22Rv1 (cell line): ENCODE measurements around the gene SULT1C3.

Source experiments
- CTCF ChIP-seq: fragments of 450-650 bp; IDR thresholded peaks from 2 replicates; pipeline ENCODE4 v1.5.1; 2017; ENCODE audit warnings: mild to moderate bottlenecking
- ZFX ChIP-seq: fragments of 450-650 bp; IDR thresholded peaks from 2 replicates; pipeline ENCODE4 v1.6.1; 2017; ENCODE audit warnings: antibody characterized with exemption, borderline replicate concordance

GRCh38 chr2:108217211-108217610 lies 22.6 kb upstream of the SULT1C3 start:
- TF ChIP-seq CTCF (no peak), ZFX (no peak)
